HG03175 (cell line): ENCODE results near the gene CAST.

Experiments used
- ATAC-seq: cut with Tn5 transposase; IDR thresholded peaks from one replicate; pipeline ENCODE4 v1.9.1; 2021; ENCODE audit warnings: mild to moderate bottlenecking, moderate library complexity; ENCODE audit not compliant: unreplicated experiment

The CAST gene

GRCh38 chr5:96809921-96810320 lies 147.7 kb downstream of the CAST start:
- no peak for ATAC-seq

GRCh38 chr5:96812851-96813250 lies 150.7 kb downstream of the CAST start:
- no peak for ATAC-seq

- no peak for ATAC-seq
Measured at GRCh38 chr5:96814041-96814440, 151.9 kb downstream of the CAST start.

DNA sequence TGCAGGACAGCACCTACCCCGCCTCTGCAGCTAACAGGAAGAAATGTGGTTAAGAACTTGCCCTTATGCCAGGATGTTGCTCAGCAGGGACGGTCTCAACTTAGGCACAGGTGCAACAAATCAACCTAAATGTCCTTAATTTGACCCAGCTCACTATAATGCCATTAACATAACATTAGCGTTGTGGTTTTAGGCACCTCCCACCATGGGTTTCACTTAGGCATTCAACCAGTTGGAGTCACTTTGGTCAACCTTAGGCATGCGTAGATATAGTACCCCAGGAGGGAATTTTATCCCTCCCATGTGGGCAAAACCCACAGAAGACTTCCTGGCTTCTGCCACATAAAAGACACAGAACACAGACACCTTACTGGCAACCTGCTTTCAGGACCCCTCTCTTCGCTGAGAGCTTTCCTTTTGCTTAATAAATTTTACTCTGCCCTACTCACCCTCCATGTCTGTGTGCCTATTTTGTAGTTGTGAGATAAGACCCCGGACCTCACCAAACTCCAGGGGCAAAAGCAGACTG lies 154.3 kb downstream of the CAST start:
- ATAC-seq: peak; percentile 87

DNA sequence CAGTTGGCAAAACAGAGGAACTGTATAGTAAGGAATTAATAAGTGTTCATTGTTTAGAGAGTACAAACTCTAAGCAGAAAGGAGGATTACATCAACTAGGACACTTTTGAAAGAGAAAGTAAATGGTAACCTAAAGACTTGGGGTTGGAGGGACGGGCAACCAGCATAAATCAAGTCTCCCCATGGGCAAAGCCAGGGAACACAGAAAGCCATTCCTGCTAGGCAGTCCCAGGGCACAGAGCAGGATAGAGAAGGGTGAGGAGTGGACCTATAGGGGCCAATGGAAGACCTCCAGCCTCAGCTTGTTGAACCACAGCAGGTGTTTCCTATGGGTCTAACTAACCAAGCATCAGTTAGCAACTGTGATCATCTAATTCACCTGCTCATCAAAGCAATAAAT lies 154.8 kb downstream of the CAST start:
- ATAC-seq: peak; percentile 40

DNA sequence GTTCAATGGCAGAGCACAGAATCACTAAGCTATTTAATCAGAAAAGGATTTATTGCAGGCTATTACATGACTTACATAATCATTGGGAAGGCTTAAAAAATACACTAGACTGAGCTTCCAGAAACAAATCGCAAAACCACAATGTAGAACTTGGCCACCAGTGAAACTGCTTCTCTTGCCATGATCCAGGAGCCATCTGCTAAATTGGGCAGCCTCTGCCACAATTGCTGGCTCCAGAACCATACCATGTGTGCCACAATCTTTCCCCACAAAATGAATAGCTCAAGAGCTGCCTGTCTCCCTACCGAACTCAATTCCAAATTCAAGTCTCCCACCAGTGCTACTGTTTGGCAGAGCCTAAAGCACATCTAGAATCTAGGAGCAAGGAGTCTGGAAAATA lies 155.3 kb downstream of the CAST start:
- ATAC-seq: no peak

GRCh38 chr5:96818125-96818788 lies 156.1 kb downstream of the CAST start:
- ATAC-seq: no peak

- ATAC-seq: no peak
Measured at GRCh38 chr5:96819806-96820205, 157.6 kb downstream of the CAST start.

DNA sequence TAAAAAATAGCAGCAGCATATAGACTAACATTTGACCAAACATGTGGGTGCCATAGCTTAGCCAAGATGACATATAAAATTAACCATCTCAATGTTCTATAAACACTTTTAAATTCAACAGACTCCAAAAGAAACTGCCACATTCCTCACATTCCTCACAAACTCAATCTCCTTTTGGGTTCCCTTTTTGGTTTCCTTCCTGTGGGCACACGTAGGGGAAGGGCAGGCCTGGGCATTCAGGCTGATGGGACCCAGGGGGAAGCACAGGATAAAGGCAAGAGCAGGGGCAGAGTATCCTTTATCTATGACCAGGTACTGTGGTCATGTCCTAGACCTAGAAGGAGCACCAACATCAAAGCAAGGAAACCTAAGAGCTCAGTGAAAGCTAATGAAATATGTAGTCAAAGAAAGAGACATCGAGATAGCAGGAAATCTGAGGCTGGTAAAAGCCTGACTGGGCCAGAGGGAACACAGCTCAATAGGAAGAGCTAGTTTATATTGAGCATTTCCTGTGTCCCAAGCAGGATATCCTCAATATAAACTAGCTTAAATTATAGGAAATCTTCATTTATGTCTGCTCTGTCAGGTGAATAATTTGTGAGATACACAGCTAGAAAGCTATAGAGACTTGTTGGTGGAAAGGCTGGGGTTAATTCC lies 159.2 kb downstream of the CAST start:
- ATAC-seq: no peak

DNA sequence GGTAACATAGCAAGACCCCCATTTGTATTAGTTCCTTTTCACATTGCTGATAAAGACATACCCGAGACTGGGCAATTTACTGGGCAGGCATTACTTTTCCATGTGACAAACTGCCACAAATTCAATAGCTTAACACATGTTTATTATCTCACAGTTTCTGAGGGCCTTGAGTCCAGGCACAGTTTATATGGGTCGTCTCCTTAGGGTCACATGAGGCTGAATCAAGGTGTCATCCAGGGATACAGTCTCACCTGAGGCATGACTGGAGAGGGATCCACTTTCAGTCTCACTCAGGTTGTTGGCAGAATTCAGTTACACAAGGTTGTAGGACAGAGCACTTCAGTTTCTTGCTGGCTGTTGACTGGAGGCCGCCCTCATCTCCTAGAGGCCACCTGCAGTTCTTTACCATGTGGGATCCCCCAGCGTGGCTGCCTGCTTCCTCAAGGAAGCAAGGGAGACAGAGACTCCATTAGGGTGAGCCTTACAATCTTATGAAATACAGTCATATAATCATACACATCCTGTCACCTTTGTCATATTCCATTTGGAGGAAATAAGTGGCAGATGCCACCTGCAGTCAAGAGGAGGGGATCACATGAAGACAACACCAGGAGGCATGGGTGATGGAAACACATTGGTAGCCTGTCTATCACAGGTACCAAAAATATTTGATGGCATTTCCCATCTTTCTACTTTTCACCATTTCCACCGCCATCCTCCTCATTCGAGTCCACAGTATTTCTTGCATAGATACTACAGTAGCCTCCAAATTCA lies 160.7 kb downstream of the CAST start:
- ATAC-seq: no peak

GRCh38 chr5:96823900-96824380 lies 161.8 kb downstream of the CAST start:
- peak; percentile 100 for ATAC-seq
